HUES48 (cell line): ENCODE data around the gene HPDL.

Experiments
- H3K27ac ChIP-seq: one replicate; pipeline ENCODE4 v1.7.0; 2013; ENCODE audit warnings: low read depth, low read length, inconsistent platforms
- H3K27me3 ChIP-seq: 2 replicates; pipeline ENCODE4 v1.6.1; 2013; ENCODE audit warnings: mild to moderate bottlenecking, low read length; ENCODE audit not compliant: control insufficient read depth, insufficient read depth
- H3K36me3 ChIP-seq: 2 replicates; pipeline ENCODE4 v1.6.1; 2013; ENCODE audit warnings: low read length; ENCODE audit not compliant: control insufficient read depth, insufficient read depth
- H3K4me1 ChIP-seq: 2 replicates; pipeline ENCODE4 v1.6.1; 2013; ENCODE audit warnings: mild to moderate bottlenecking, low read length; ENCODE audit not compliant: control insufficient read depth, insufficient read depth
- H3K4me3 ChIP-seq: 2 replicates; pipeline ENCODE4 v1.5.1; 2013; ENCODE audit warnings: mild to moderate bottlenecking, low read depth, low read length
- H3K9ac ChIP-seq: 2 replicates; pipeline ENCODE4 v1.6.1; 2013; ENCODE audit warnings: mild to moderate bottlenecking, low read depth, low read length, moderate library complexity
- H3K9me3 ChIP-seq: 2 replicates; pipeline ENCODE4 v1.6.1; 2013; ENCODE audit warnings: low read length; ENCODE audit not compliant: control insufficient read depth, insufficient read depth

Gene HPDL

GRCh38 chr1:45322486-45323040 lies 4.1 kb upstream of the HPDL start:
- Histone ChIP-seq H3K9me3 (no peaks in the 10 kb centered on the region), H3K4me1 (peaks cover 31% of the 10 kb centered on the region), H3K9ac (no peak overlapping the region), H3K36me3 (no peaks in the 10 kb centered on the region), H3K4me3 (no peak overlapping the region), H3K27me3 (no peaks in the 10 kb centered on the region), H3K27ac (peak overlapping the region; percentile 20)

GRCh38 chr1:45325851-45326506 lies 716 bp upstream of the HPDL start:
- H3K27ac ChIP-seq, result no peak overlapping the region
- peak overlapping the region; percentile 38 for H3K9ac ChIP-seq
- H3K36me3 ChIP-seq, result peaks cover 16% of the 10 kb centered on the region
- H3K4me1 ChIP-seq, result peaks cover 47% of the 10 kb centered on the region
- H3K9me3 ChIP-seq, result no peaks in the 10 kb centered on the region
- no peaks in the 10 kb centered on the region for H3K27me3 ChIP-seq
- peak overlapping the region; percentile 48; the same call in 1 of the 2 replicates for H3K4me3 ChIP-seq

- H3K9me3 ChIP-seq, result no peaks in the 10 kb centered on the region
- H3K27ac ChIP-seq, result peak overlapping the region; percentile 14
- peaks cover 35% of the 10 kb centered on the region for H3K36me3 ChIP-seq
- peaks cover 33% of the 10 kb centered on the region for H3K4me1 ChIP-seq
- no peak overlapping the region; the same call in 1 of the 2 replicates for H3K9ac ChIP-seq
- H3K27me3 ChIP-seq, result no peaks in the 10 kb centered on the region
- H3K4me3 ChIP-seq, result peak overlapping the region; percentile 48
Observed at GRCh38 chr1:45327644-45328515, 1.2 kb downstream of the HPDL start.

GRCh38 chr1:45328680-45329079 lies 2.0 kb downstream of the HPDL start:
- H3K36me3 ChIP-seq, result peaks cover 43% of the 10 kb centered on the region
- no peak overlapping the region for H3K4me3 ChIP-seq
- peak overlapping the region; percentile 5 for H3K27ac ChIP-seq
- no peaks in the 10 kb centered on the region for H3K9me3 ChIP-seq
- no peaks in the 10 kb centered on the region for H3K27me3 ChIP-seq
- H3K4me1 ChIP-seq, result peaks cover 33% of the 10 kb centered on the region
- H3K9ac ChIP-seq, result no peak overlapping the region

GRCh38 chr1:45329445-45329844 lies 2.8 kb downstream of the HPDL start:
- Histone ChIP-seq H3K27ac (peak overlapping the region; percentile 65), H3K4me3 (no peak overlapping the region), H3K9me3 (no peaks in the 10 kb centered on the region), H3K4me1 (peaks cover 33% of the 10 kb centered on the region), H3K27me3 (no peaks in the 10 kb centered on the region), H3K36me3 (peaks cover 51% of the 10 kb centered on the region), H3K9ac (no peak overlapping the region)

- Histone ChIP-seq H3K36me3 (peaks cover 52% of the 10 kb centered on the region), H3K27ac (no peak overlapping the region), H3K4me1 (peaks cover 28% of the 10 kb centered on the region), H3K9ac (no peak overlapping the region), H3K4me3 (no peak overlapping the region), H3K9me3 (no peaks in the 10 kb centered on the region), H3K27me3 (no peaks in the 10 kb centered on the region)
Observed at GRCh38 chr1:45331436-45332345, 5.0 kb downstream of the HPDL start.

- no peak overlapping the region for H3K27ac ChIP-seq
- no peaks in the 10 kb centered on the region for H3K27me3 ChIP-seq
- H3K9me3 ChIP-seq, result no peaks in the 10 kb centered on the region
- no peak overlapping the region for H3K4me3 ChIP-seq
- peaks cover 22% of the 10 kb centered on the region for H3K4me1 ChIP-seq
- H3K36me3 ChIP-seq, result peaks cover 52% of the 10 kb centered on the region
- no peak overlapping the region for H3K9ac ChIP-seq
Observed at GRCh38 chr1:45332346-45332720, 5.6 kb downstream of the HPDL start.

- Histone ChIP-seq H3K36me3 (peaks cover 49% of the 10 kb centered on the region), H3K9me3 (no peaks in the 10 kb centered on the region), H3K27me3 (no peaks in the 10 kb centered on the region), H3K4me3 (no peak overlapping the region), H3K9ac (no peak overlapping the region), H3K4me1 (peaks cover 4% of the 10 kb centered on the region), H3K27ac (no peak overlapping the region)
Observed at GRCh38 chr1:45334308-45335245, 7.9 kb downstream of the HPDL start.

- peak overlapping the region; percentile 43 for H3K27ac ChIP-seq
- H3K27me3 ChIP-seq, result no peaks in the 10 kb centered on the region
- no peaks in the 10 kb centered on the region for H3K9me3 ChIP-seq
- peaks cover 5% of the 10 kb centered on the region for H3K4me1 ChIP-seq
- no peak overlapping the region for H3K4me3 ChIP-seq
- no peak overlapping the region for H3K9ac ChIP-seq
- H3K36me3 ChIP-seq, result peaks cover 41% of the 10 kb centered on the region
Observed at GRCh38 chr1:45335855-45336324, 9.2 kb downstream of the HPDL start.
